Neural progenitor cell (in vitro differentiated cells): ENCODE measurements around the gene SLC3A2.

Experiments used
- EZH2 ChIP-seq: fragments of 200-600 bp; sonication (generic); IDR thresholded peaks from 2 replicates; pipeline ENCODE4 v1.6.1; 2017; ENCODE audit warnings: antibody characterized with exemption, mild to moderate bottlenecking, moderate library complexity
- TF ChIP-seq, protein P1 (sequence below): fragments of 200-600 bp; sonication (generic); IDR thresholded peaks from 2 replicates; pipeline ENCODE4 v1.5.1; 2017; ENCODE audit warnings: antibody characterized with exemption, mild to moderate bottlenecking

DNA sequence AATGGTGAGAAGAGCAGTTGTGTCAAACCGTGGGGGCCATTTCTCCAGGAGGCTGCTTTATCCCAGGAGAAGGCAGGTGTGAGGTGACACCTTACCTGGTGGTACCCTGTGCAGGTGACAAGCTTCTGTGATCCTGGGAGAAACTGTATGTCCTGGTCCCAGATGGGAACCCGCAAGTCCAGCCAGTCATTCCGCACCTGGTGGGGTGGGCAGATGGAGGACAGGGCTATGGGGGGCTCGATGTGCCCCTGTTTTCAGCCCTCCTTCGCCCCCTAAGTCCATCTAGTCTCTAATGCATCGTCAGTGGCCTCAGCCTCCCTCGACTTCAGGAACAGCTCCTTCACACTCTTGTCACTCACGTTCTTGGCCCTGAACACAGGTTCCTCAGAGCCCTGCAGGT is 45.4 kb upstream of the SLC3A2 start:
- TF ChIP-seq, protein P1, sequence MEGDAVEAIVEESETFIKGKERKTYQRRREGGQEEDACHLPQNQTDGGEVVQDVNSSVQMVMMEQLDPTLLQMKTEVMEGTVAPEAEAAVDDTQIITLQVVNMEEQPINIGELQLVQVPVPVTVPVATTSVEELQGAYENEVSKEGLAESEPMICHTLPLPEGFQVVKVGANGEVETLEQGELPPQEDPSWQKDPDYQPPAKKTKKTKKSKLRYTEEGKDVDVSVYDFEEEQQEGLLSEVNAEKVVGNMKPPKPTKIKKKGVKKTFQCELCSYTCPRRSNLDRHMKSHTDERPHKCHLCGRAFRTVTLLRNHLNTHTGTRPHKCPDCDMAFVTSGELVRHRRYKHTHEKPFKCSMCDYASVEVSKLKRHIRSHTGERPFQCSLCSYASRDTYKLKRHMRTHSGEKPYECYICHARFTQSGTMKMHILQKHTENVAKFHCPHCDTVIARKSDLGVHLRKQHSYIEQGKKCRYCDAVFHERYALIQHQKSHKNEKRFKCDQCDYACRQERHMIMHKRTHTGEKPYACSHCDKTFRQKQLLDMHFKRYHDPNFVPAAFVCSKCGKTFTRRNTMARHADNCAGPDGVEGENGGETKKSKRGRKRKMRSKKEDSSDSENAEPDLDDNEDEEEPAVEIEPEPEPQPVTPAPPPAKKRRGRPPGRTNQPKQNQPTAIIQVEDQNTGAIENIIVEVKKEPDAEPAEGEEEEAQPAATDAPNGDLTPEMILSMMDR = no peak
- TF ChIP-seq EZH2 = no peak
